GM12878 (cell line): Measurements from ENCODE around the gene BEST1. TPM values are rescaled to one million over a fixed set of nuclear protein-coding genes. Genes with fewer than 3 reads are reported as not detected.

Experiments used
- ATAC-seq: fragments of 200-7000 bp; cut with Tn5 transposase; 3 replicates; pipeline ENCODE4 v1.9.1; 2020; ENCODE audit warnings: mild to moderate bottlenecking, moderate library complexity
- BruUV-seq: library from RNA; stranded (reverse); fragments of 400-500 nt; replicated peaks from 2 replicates; lab custom pipeline; 2021; lab: Mats Ljungman, UMichigan
- CTCF ChIA-PET: fragments of 300-600 bp; sonication (Branson Sonifier 250); formaldehyde crosslinking; extraction: SDS; loops from one replicate; lab custom pipeline; 2021; ENCODE audit warnings: inconsistent platforms; lab: Yijun Ruan, JAX
- POLR2A ChIA-PET: fragments of 350-600 bp; formaldehyde crosslinking; extraction: SDS; loops from one replicate; lab custom pipeline; 2021; ENCODE audit warnings: inconsistent platforms; lab: Charles Lee
- RAD21 ChIA-PET: fragments of 300-600 bp; sonication (Branson Sonifier 250); formaldehyde crosslinking; loops from one replicate; lab custom pipeline; 2023; ENCODE audit warnings: antibody characterized with exemption; ENCODE audit not compliant: unreplicated experiment; lab: Charles Lee
- SMC1A ChIA-PET: fragments of 300-600 bp; sonication (Branson Sonifier 250); formaldehyde crosslinking; loops from one replicate; lab custom pipeline; 2023; ENCODE audit not compliant: unreplicated experiment, uncharacterized antibody; lab: Charles Lee
- DNase-seq: peaks from one replicate; pipeline ENCODE4 v3.0.0-alpha.2; 2011; ENCODE audit warnings: low read depth, low spot score
- FAIRE-seq: peaks from 3 replicates; lab custom pipeline; 2011; peaks lifted over from hg19 to GRCh38; lab: Jason Lieb, UNC
- H2AFZ ChIP-seq: 2 replicates; pipeline ENCODE4 v1.6.0; 2011; ENCODE audit warnings: low read depth, low read length, control low read depth; ENCODE audit not compliant: control insufficient read depth
- H3K27ac ChIP-seq: 2 replicates; pipeline ENCODE4 v1.5.1; 2011; ENCODE audit warnings: control low read depth; ENCODE audit not compliant: control insufficient read depth, insufficient read depth
- H3K27me3 ChIP-seq, 2 experiments: replicated peaks in 1 of 2; 2 replicates each; pipeline versions ENCODE4 v1.6.0 to v1.6.1; 2011; ENCODE audit warnings: low read length in 1 of 2; ENCODE audit not compliant: control insufficient read depth in 2 of 2, insufficient read depth in 2 of 2
- H3K36me3 ChIP-seq, 2 experiments: 2 replicates each; pipeline ENCODE4 v1.5.1; 2011; ENCODE audit warnings: low read length in 1 of 2; ENCODE audit not compliant: control insufficient read depth in 2 of 2, insufficient read depth in 2 of 2
- H3K4me1 ChIP-seq: 2 replicates; pipeline ENCODE4 v1.6.1; 2011; ENCODE audit warnings: mild to moderate bottlenecking, low read length, moderate library complexity, mixed read lengths; ENCODE audit not compliant: control insufficient read depth, insufficient read depth
- H3K4me2 ChIP-seq: 2 replicates; pipeline ENCODE4 v1.6.0; 2011; ENCODE audit warnings: control low read depth; ENCODE audit not compliant: control insufficient read depth, insufficient read depth
- H3K4me3 ChIP-seq: fragments of 200-600 bp; sonication (generic); 2 replicates; pipeline ENCODE4 v1.5.1; 2016
- H3K79me2 ChIP-seq: 2 replicates; pipeline ENCODE4 v1.6.0; 2011; ENCODE audit warnings: low read length; ENCODE audit not compliant: control insufficient read depth, insufficient read depth
- H3K9ac ChIP-seq: 2 replicates; pipeline ENCODE4 v1.8.0; 2011; ENCODE audit warnings: low read length, control low read depth, mixed read lengths; ENCODE audit not compliant: control insufficient read depth, insufficient read depth
- H3K9me3 ChIP-seq: replicated peaks from 3 replicates; pipeline ENCODE4 v1.5.1; 2011; ENCODE audit warnings: mild to moderate bottlenecking, low read length; ENCODE audit not compliant: control insufficient read depth, insufficient read depth
- H4K20me1 ChIP-seq: 2 replicates; pipeline ENCODE4 v1.6.0; 2011; ENCODE audit not compliant: control insufficient read depth, insufficient read depth
- CTCF ChIP-seq, 3 experiments: IDR thresholded peaks in 2 of 3; conservative IDR thresholded peaks in 1 of 3; 2 replicates each; pipeline ENCODE4 v1.5.1; 2011; ENCODE audit warnings: low read depth in 3 of 3, low read length in 3 of 3, mild to moderate bottlenecking in 3 of 3, control low read depth in 2 of 3, moderate library complexity in 2 of 3, inconsistent platforms in 1 of 3, mixed read lengths in 1 of 3; ENCODE audit not compliant: control insufficient read depth in 2 of 3, insufficient read depth in 1 of 3; ENCODE audit errors: extremely low read depth in 1 of 3
- GATAD2B ChIP-seq: fragments of 450-650 bp; conservative IDR thresholded peaks from 2 replicates; pipeline ENCODE4 v1.6.1; 2017; ENCODE audit warnings: low read depth, mild to moderate bottlenecking, moderate library complexity
- PKNOX1 ChIP-seq: fragments of 450-650 bp; IDR thresholded peaks from 2 replicates; pipeline ENCODE4 v1.6.1; 2016; ENCODE audit warnings: mild to moderate bottlenecking
- POU2F2 ChIP-seq: IDR thresholded peaks from 3 replicates; pipeline ENCODE4 v1.6.1; 2011; ENCODE audit warnings: low read depth, mild to moderate bottlenecking, low read length, borderline replicate concordance
- RB1 ChIP-seq: fragments of 450-650 bp; formaldehyde crosslinking; IDR thresholded peaks from 2 replicates; pipeline ENCODE4 v1.6.1; 2017; ENCODE audit warnings: mild to moderate bottlenecking, borderline replicate concordance
- RBBP5 ChIP-seq: fragments of 200-600 bp; sonication (generic); conservative IDR thresholded peaks from 2 replicates; pipeline ENCODE4 v1.6.1; 2016
- RELA ChIP-seq: fragments of 450-650 bp; IDR thresholded peaks from 2 replicates; pipeline ENCODE4 v1.8.0; 2014; ENCODE audit warnings: borderline replicate concordance; ENCODE audit not compliant: partially characterized antibody
- SMAD5 ChIP-seq: IDR thresholded peaks from 2 replicates; pipeline ENCODE4 v1.6.1; 2016; ENCODE audit warnings: antibody characterized with exemption, low read depth
- TCF12 ChIP-seq: IDR thresholded peaks from 2 replicates; pipeline ENCODE4 v1.6.1; 2011; ENCODE audit warnings: low read depth, mild to moderate bottlenecking, low read length
- WRNIP1 ChIP-seq: IDR thresholded peaks from 2 replicates; pipeline ENCODE4 v1.6.1; 2011; ENCODE audit warnings: low read depth, low read length, improper control_type of control experiment, borderline replicate concordance
- ZSCAN29 ChIP-seq: fragments of 450-650 bp; IDR thresholded peaks from 2 replicates; pipeline ENCODE4 v1.6.1; 2017; ENCODE audit warnings: mild to moderate bottlenecking, moderate library complexity
- WGBS: methylation state at CpG from one replicate; pipeline ENCODE4 v1.1.6; 2016; ENCODE audit warnings: low lambda C conversion rate; ENCODE audit not compliant: insufficient replicate concordance, insufficient coverage; ENCODE audit errors: missing lambda C conversion rate; 5-methylcytosine and 5-hydroxymethylcytosine counted together
- in situ Hi-C: fragments of 300-500 bp; cut with MboI; formaldehyde crosslinking; loops from 9 replicates; pipeline ENCODE4 v1.14.3; 2018; ENCODE audit warnings: mixed read lengths
- intact Hi-C: fragments of 100-400 bp; cut with micrococcal nuclease; formaldehyde crosslinking; loops from one replicate; pipeline ENCODE4 v1.14.2; 2022; ENCODE audit not compliant: unreplicated experiment
- polyA plus RNA-seq, 11 experiments: library from polyadenylated mRNA; depleted of rRNA in 4 of 11; unstranded in 6 of 11; stranded (reverse) in 5 of 11; fragments of >200 nt; fragmentation: Nextera tagmentation in 4 of 11; fragmentation: Illumina TruSeq in 1 of 11; extraction: Ambion mirVana in 4 of 11; extraction: Trizol in 1 of 11; gene quantifications; 1 replicate in 1 of 11; 2 replicates in 10 of 11; pipeline versions ENCODE4 v1.2.1 to v1.2.3, GENCODE V29; 2011 to 2016; ENCODE audit warnings: inconsistent platforms in 2 of 11, missing spikeins in 2 of 11, low read depth in 1 of 11
- total RNA-seq, 4 experiments: library from RNA; depleted of rRNA in 3 of 4; stranded (reverse); fragments of >200 nt in 3 of 4; fragmentation: Illumina TruSeq in 1 of 4; extraction: Trizol in 1 of 4; gene quantifications; 2 replicates each; pipeline versions ENCODE4 v1.2.1 to v1.2.3, GENCODE V29; 2013 to 2021
- TF ChIP-seq, protein P1 (sequence below): fragments of 450-650 bp; IDR thresholded peaks from 2 replicates; pipeline ENCODE4 v1.6.1; 2017; ENCODE audit warnings: mild to moderate bottlenecking, moderate library complexity

BEST1 gene
- total and polyA plus RNA-seq, 10 of the 15 experiments (the other 5 are each of a cell fraction or from before 2014, with no cell fraction given) = 0.03 to 3.4 (median 0.15) TPM; not detected in 1

- TF ChIP-seq CTCF (IDR thresholded peaks at IDR 0.05 in 2 of 3, conservative IDR thresholded peaks at IDR 0.05 in 1 of 3; ENCODE audit: control insufficient read depth in 2 of 3, extremely low read depth in 1 of 3, insufficient read depth in 1 of 3, low read depth in 3 of 3, low read length in 3 of 3) (no peak), ZSCAN29 (no peak), RBBP5 (no peak), TCF12 (no peak), WRNIP1 (no peak), RB1 (no peak)
- TF ChIP-seq, all 136 proteins: peak for 0
These were observed 23.9 kb upstream of the BEST1 start (continued) for GRCh38 chr11:61926235-61926634.

DNA sequence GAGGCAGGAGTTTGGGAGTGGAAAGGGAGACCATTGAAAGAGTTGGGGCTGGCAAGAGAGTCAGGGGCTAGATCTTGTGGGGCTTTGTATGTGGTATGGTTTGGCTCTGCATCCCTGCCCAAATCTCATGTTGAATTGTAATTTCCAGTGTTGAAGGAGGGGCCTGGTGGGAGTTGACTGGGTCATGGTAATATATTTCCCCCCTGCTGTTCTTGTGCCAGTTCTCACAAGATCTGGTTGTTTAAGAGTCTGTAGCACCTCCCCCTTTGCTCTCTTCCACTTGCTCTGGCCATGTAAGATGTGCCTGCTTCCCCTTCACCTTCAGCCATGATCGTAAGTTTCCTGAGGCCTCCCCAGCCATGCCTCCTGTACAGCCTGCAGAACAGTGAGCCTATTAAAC, 22.6 kb upstream of the BEST1 start:
- Histone ChIP-seq H3K9me3 (no peaks in the 10 kb centered on the region), H3K27ac (no peak overlapping the region), H3K79me2 (no peaks in the 10 kb centered on the region), H3K36me3 (no peaks in the 10 kb centered on the region), H3K4me1 (no peaks in the 10 kb centered on the region), H4K20me1 (no peaks in the 10 kb centered on the region; the same call in 1 of the 2 replicates), H3K27me3 (no peaks in the 10 kb centered on the region; a peak in 2 of 4 replicates), H3K4me2 (no peak overlapping the region), H3K4me3 (no peak overlapping the region), H3K9ac (no peak overlapping the region), H2AFZ (no peak overlapping the region)
- in situ Hi-C loops (no loop called here), intact Hi-C loops (no loop called here)
- 0% methylated on average over 1 of the region's 1 CpG for WGBS
- DNase-seq = no peak
- no TSS peak for BruUV-seq
- ChIA-PET RAD21 (no interaction called here), POLR2A (no interaction called here), CTCF (interaction anchor here (2.2 kb wide), 1 partner anchor 20 kb away, joined by 7 read pairs; no protein-coding TSS in a partner anchor), SMC1A (no interaction called here)
- TF ChIP-seq SMAD5 (no peak), POU2F2 (no peak), GATAD2B (no peak), PKNOX1 (no peak), RELA (no peak)
- TF ChIP-seq, protein P1, sequence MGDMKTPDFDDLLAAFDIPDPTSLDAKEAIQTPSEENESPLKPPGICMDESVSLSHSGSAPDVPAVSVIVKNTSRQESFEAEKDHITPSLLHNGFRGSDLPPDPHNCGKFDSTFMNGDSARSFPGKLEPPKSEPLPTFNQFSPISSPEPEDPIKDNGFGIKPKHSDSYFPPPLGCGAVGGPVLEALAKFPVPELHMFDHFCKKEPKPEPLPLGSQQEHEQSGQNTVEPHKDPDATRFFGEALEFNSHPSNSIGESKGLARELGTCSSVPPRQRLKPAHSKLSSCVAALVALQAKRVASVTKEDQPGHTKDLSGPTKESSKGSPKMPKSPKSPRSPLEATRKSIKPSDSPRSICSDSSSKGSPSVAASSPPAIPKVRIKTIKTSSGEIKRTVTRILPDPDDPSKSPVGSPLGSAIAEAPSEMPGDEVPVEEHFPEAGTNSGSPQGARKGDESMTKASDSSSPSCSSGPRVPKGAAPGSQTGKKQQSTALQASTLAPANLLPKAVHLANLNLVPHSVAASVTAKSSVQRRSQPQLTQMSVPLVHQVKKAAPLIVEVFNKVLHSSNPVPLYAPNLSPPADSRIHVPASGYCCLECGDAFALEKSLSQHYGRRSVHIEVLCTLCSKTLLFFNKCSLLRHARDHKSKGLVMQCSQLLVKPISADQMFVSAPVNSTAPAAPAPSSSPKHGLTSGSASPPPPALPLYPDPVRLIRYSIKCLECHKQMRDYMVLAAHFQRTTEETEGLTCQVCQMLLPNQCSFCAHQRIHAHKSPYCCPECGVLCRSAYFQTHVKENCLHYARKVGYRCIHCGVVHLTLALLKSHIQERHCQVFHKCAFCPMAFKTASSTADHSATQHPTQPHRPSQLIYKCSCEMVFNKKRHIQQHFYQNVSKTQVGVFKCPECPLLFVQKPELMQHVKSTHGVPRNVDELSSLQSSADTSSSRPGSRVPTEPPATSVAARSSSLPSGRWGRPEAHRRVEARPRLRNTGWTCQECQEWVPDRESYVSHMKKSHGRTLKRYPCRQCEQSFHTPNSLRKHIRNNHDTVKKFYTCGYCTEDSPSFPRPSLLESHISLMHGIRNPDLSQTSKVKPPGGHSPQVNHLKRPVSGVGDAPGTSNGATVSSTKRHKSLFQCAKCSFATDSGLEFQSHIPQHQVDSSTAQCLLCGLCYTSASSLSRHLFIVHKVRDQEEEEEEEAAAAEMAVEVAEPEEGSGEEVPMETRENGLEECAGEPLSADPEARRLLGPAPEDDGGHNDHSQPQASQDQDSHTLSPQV = no peak
- no peak for ATAC-seq
- FAIRE-seq = no peak
